HCT116 (cell line): ENCODE results near the gene GPR39. TPM values are rescaled to one million over a fixed set of nuclear protein-coding genes. Genes with fewer than 3 reads are reported as not detected.

Source experiments
- ATAC-seq: fragments of 200-7000 bp; cut with Tn5 transposase; 2 replicates; pipeline ENCODE4 v1.9.1; 2020; ENCODE audit warnings: mild to moderate bottlenecking, moderate library complexity
- BruUV-seq: library from RNA; stranded (reverse); fragments of 400-500 nt; replicated peaks from 2 replicates; lab custom pipeline; 2021; lab: Mats Ljungman, UMichigan
- CTCF ChIA-PET: fragments of 300-600 bp; sonication (Branson Sonifier 250); formaldehyde crosslinking; loops from one replicate; lab custom pipeline; 2021; ENCODE audit warnings: antibody characterized with exemption; lab: Charles Lee
- POLR2A ChIA-PET: fragments of 300-600, 350-600 bp; sonication (Branson Sonifier 250); formaldehyde crosslinking; loops from one replicate; lab custom pipeline; 2021; ENCODE audit warnings: antibody characterized with exemption; lab: Charles Lee
- RAD21 ChIA-PET, 2 experiments: fragments of 300-600 bp; sonication (Branson Sonifier 250); formaldehyde crosslinking; loops; one replicate each; lab custom pipeline; 2023; ENCODE audit warnings: low total read pairs in 2 of 2; ENCODE audit not compliant: uncharacterized antibody in 2 of 2, unreplicated experiment in 2 of 2, low non-redundant PET in 1 of 2; lab: Charles Lee
- DNase-seq: peaks from one replicate; pipeline ENCODE4 v3.0.0-alpha.2; 2010; ENCODE audit warnings: low read depth, low spot score
- H2AFZ ChIP-seq: fragments of 200-600 bp; shearing (Covaris generic), sonication (generic); 2 replicates; pipeline ENCODE4 v1.6.1; 2017; ENCODE audit warnings: low read depth, mixed run types, mixed read lengths, antibody characterized with exemption, low read length; ENCODE audit not compliant: poor library complexity, severe bottlenecking
- H3K27ac ChIP-seq: 2 replicates; pipeline ENCODE4 v1.5.1; 2012; ENCODE audit warnings: low read depth, low read length
- H3K27me3 ChIP-seq: fragments of 200-600 bp; sonication (generic); 2 replicates; pipeline ENCODE4 v1.6.1; 2016; ENCODE audit warnings: mixed run types, low read length, mixed read lengths; ENCODE audit not compliant: insufficient read depth
- H3K36me3 ChIP-seq, 2 experiments: fragments of 200-500 bp in 1 of 2; fragments of 200-600 bp in 1 of 2; sonication (Bioruptor generic) in 1 of 2; sonication (generic) in 1 of 2; 2 replicates each; pipeline versions ENCODE4 v1.5.1 to v1.6.1; 2014 to 2016; ENCODE audit warnings: low read length in 2 of 2, inconsistent platforms in 1 of 2, mixed read lengths in 1 of 2, mixed run types in 1 of 2; ENCODE audit not compliant: insufficient read depth in 2 of 2, control insufficient read depth in 1 of 2
- H3K4me1 ChIP-seq, 2 experiments: fragments of 200-600 bp in 1 of 2; sonication (generic) in 1 of 2; 2 replicates each; pipeline versions ENCODE4 v1.5.1 to v1.6.1; 2012 to 2017; ENCODE audit warnings: low read length in 2 of 2, inconsistent platforms in 1 of 2, mild to moderate bottlenecking in 1 of 2, mixed read lengths in 1 of 2, mixed run types in 1 of 2, moderate library complexity in 1 of 2; ENCODE audit not compliant: insufficient read depth in 2 of 2, control insufficient read depth in 1 of 2
- H3K4me2 ChIP-seq: fragments of 200-600 bp; sonication (generic); 2 replicates; pipeline ENCODE4 v1.6.1; 2017; ENCODE audit warnings: mixed run types, low read length, mixed read lengths
- H3K4me3 ChIP-seq, 2 experiments: fragments of 200-600 bp in 1 of 2; sonication (generic) in 1 of 2; replicated peaks in 1 of 2; 2 replicates each; pipeline ENCODE4 v1.5.1; 2011 to 2016; ENCODE audit warnings: low read length in 2 of 2, control low read depth in 1 of 2, low read depth in 1 of 2, mild to moderate bottlenecking in 1 of 2, mixed read lengths in 1 of 2, mixed run types in 1 of 2
- H3K79me2 ChIP-seq: fragments of 200-600 bp; sonication (generic); 2 replicates; pipeline ENCODE4 v1.6.1; 2017; ENCODE audit warnings: mild to moderate bottlenecking, mixed run types, low read length, moderate library complexity, mixed read lengths; ENCODE audit not compliant: insufficient read depth
- H3K9ac ChIP-seq: fragments of 200-600 bp; sonication (generic); 2 replicates; pipeline ENCODE4 v1.6.1; 2016; ENCODE audit warnings: low read length, mixed read lengths
- H3K9me2 ChIP-seq: fragments of 200-600 bp; sonication (generic), shearing (Covaris generic); 2 replicates; pipeline ENCODE4 v1.6.1; 2017; ENCODE audit warnings: mixed run types, mild to moderate bottlenecking, moderate library complexity; ENCODE audit not compliant: insufficient read depth
- H3K9me3 ChIP-seq, 2 experiments: fragments of 200-500 bp in 1 of 2; fragments of 200-600 bp in 1 of 2; sonication (Bioruptor generic) in 1 of 2; sonication (generic) in 1 of 2; 2 replicates each; pipeline ENCODE4 v1.6.1; 2014 to 2017; ENCODE audit warnings: low read length in 2 of 2, mixed read lengths in 2 of 2, inconsistent platforms in 1 of 2, low read depth in 1 of 2, mild to moderate bottlenecking in 1 of 2, mixed run types in 1 of 2, moderate library complexity in 1 of 2; ENCODE audit not compliant: control insufficient read depth in 1 of 2, insufficient read depth in 1 of 2
- H4K20me1 ChIP-seq: fragments of 200-600 bp; sonication (generic), shearing (Covaris generic); 2 replicates; pipeline ENCODE4 v1.6.1; 2017; ENCODE audit warnings: mixed run types, mild to moderate bottlenecking, moderate library complexity; ENCODE audit not compliant: insufficient read depth
- CBX3 ChIP-seq: IDR thresholded peaks from 2 replicates; pipeline ENCODE4 v1.6.1; 2012; ENCODE audit warnings: low read depth
- CEBPB ChIP-seq: IDR thresholded peaks from 2 replicates; pipeline ENCODE4 v1.6.1; 2012; ENCODE audit warnings: low read depth
- CTCF ChIP-seq, 3 experiments: fragments of 200-600 bp in 1 of 3; sonication (generic) in 1 of 3; IDR thresholded peaks in 2 of 3; conservative IDR thresholded peaks in 1 of 3; 2 replicates each; pipeline ENCODE4 v1.5.1; 2012 to 2017; ENCODE audit warnings: low read depth in 2 of 3, low read length in 2 of 3, antibody characterized with exemption in 1 of 3, borderline replicate concordance in 1 of 3, control low read depth in 1 of 3, mild to moderate bottlenecking in 1 of 3, mixed read lengths in 1 of 3, mixed run types in 1 of 3, moderate library complexity in 1 of 3; ENCODE audit not compliant: insufficient read depth in 1 of 3
- EGR1 ChIP-seq: IDR thresholded peaks from 2 replicates; pipeline ENCODE4 v1.6.1; 2012; ENCODE audit warnings: low read depth
- ELF1 ChIP-seq: IDR thresholded peaks from 2 replicates; pipeline ENCODE4 v1.6.1; 2012; ENCODE audit warnings: low read depth, borderline replicate concordance
- EZH2 ChIP-seq: fragments of 200-600 bp; sonication (generic); IDR thresholded peaks from 2 replicates; pipeline ENCODE4 v1.6.1; 2017; ENCODE audit warnings: antibody characterized with exemption, mixed run types
- FOSL1 ChIP-seq: IDR thresholded peaks from 2 replicates; pipeline ENCODE4 v1.6.1; 2012; ENCODE audit warnings: low read depth
- JUND ChIP-seq: IDR thresholded peaks from 2 replicates; pipeline ENCODE4 v1.6.1; 2012
- MAX ChIP-seq: IDR thresholded peaks from 2 replicates; pipeline ENCODE4 v1.6.1; 2012
- POLR2A ChIP-seq: IDR thresholded peaks from 2 replicates; pipeline ENCODE4 v1.7.0; 2011; ENCODE audit warnings: borderline replicate concordance; ENCODE audit not compliant: insufficient read depth, insufficient read length; ENCODE audit errors: extremely low read depth
- POLR2AphosphoS5 ChIP-seq: IDR thresholded peaks from 2 replicates; pipeline ENCODE4 v1.6.1; 2011; ENCODE audit warnings: mild to moderate bottlenecking, low read depth, low read length, moderate library complexity
- RAD21 ChIP-seq: IDR thresholded peaks from 2 replicates; pipeline ENCODE4 v1.6.1; 2012; ENCODE audit warnings: low read depth, mild to moderate bottlenecking
- SIN3A ChIP-seq: IDR thresholded peaks from 2 replicates; pipeline ENCODE4 v1.6.1; 2012; ENCODE audit warnings: low read depth
- SP1 ChIP-seq: IDR thresholded peaks from 2 replicates; pipeline ENCODE4 v1.6.1; 2012; ENCODE audit warnings: low read depth
- SRF ChIP-seq: IDR thresholded peaks from 2 replicates; pipeline ENCODE4 v1.6.1; 2012; ENCODE audit warnings: low read depth
- TCF7L2 ChIP-seq: IDR thresholded peaks from 2 replicates; pipeline ENCODE4 v1.7.0; 2011; ENCODE audit warnings: borderline replicate concordance, inconsistent platforms; ENCODE audit not compliant: insufficient read depth, insufficient read length; ENCODE audit errors: extremely low read depth
- YY1 ChIP-seq: IDR thresholded peaks from 2 replicates; pipeline ENCODE4 v1.6.1; 2011; ENCODE audit warnings: low read length, low read depth, moderate library complexity, mild to moderate bottlenecking; ENCODE audit not compliant: insufficient replicate concordance; ENCODE audit errors: extremely low read depth
- ZFX ChIP-seq: fragments of 450-650 bp; IDR thresholded peaks from 2 replicates; pipeline ENCODE4 v1.6.1; 2017
- ZNF274 ChIP-seq: fragments of 200-500 bp; sonication (Bioruptor generic); IDR thresholded peaks from 2 replicates; pipeline ENCODE4 v1.6.1; 2014; ENCODE audit warnings: mild to moderate bottlenecking, low read depth, low read length, inconsistent platforms
- intact Hi-C: fragments of 100-400 bp; cut with micrococcal nuclease; formaldehyde crosslinking; loops from 2 replicates; pipeline ENCODE4 v1.10.0; 2022
- total RNA-seq: library from RNA; stranded (reverse); gene quantifications from one replicate; pipeline ENCODE4 v1.2.1, GENCODE V29; 2021; ENCODE audit not compliant: unreplicated experiment
- TF ChIP-seq, protein P1 (sequence below): IDR thresholded peaks from 2 replicates; pipeline ENCODE4 v1.6.1; 2012; ENCODE audit warnings: low read depth
- TF ChIP-seq, protein P2 (sequence below): IDR thresholded peaks from 2 replicates; pipeline ENCODE4 v1.6.1; 2011; ENCODE audit warnings: mild to moderate bottlenecking, low read length, moderate library complexity; ENCODE audit not compliant: insufficient replicate concordance; ENCODE audit errors: extremely low read depth

The GPR39 gene
- total RNA-seq, 1 experiment from 2014 or later, result 5.1 TPM

DNA sequence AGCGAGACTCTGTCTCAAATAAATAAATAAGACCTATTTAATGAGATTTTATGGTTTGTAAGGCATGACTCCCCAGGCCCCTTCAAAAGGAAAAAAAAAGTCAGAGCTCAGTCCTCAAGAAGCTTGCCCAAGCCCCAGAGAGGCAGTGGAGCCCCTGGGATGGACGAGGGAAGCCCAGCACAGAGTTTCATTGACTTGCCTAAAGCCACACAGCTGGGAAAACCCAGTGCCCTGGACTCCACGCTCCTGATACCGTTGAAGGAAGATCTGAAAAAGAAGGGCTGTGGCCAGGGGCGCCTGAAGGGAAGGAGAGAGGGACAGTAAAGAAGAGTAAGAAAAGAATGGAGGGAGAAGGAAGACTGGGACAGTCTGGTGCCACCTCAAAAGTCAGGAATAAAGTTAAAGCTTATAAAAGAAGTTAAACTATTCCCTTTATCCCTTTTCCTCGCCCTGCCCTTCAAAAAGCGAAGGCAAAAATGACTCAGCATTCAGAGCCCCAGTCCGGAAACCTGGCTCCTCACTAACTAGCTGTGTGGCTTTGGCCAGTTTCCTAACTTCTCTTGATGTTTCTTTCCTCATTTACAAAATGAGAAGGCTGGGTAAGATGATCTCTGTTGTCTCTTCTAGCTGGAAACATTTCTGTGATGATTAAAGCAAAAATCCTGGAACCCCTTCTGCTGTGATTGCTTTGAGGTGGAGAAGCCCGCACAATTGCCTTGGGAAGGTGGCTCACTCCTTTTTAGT, 206.7 kb downstream of the GPR39 start:
- no peak overlapping the region for H3K4me3 ChIP-seq
- H3K4me1 ChIP-seq, result peaks cover 0 to 23% of the 10 kb centered on the region in 2 experiments; a peak in 2 of 4 replicates
- ChIA-PET POLR2A (no interaction called here), RAD21 (no interaction called here), CTCF (no interaction called here)
- no peaks in the 10 kb centered on the region for H3K9me2 ChIP-seq
- intact Hi-C loops, result no loop called here
- no peak overlapping the region for H3K4me2 ChIP-seq
- ATAC-seq, result no peak
- 0 out of 2 replicates have a peak overlapping the region, but pooled peaks have one; percentile 13 for H3K27ac ChIP-seq
- no peaks in the 10 kb centered on the region for H3K9me3 ChIP-seq
- H2AFZ ChIP-seq, result no peak overlapping the region
- H3K27me3 ChIP-seq, result no peaks in the 10 kb centered on the region
- H3K9ac ChIP-seq, result no peak overlapping the region
- BruUV-seq, result no TSS peak
- H3K79me2 ChIP-seq, result no peaks in the 10 kb centered on the region
- H4K20me1 ChIP-seq, result no peaks in the 10 kb centered on the region
- no peak for DNase-seq
- H3K36me3 ChIP-seq, result no peaks in the 10 kb centered on the region
- TF ChIP-seq ELF1, result no peak
- TF ChIP-seq, protein P1, sequence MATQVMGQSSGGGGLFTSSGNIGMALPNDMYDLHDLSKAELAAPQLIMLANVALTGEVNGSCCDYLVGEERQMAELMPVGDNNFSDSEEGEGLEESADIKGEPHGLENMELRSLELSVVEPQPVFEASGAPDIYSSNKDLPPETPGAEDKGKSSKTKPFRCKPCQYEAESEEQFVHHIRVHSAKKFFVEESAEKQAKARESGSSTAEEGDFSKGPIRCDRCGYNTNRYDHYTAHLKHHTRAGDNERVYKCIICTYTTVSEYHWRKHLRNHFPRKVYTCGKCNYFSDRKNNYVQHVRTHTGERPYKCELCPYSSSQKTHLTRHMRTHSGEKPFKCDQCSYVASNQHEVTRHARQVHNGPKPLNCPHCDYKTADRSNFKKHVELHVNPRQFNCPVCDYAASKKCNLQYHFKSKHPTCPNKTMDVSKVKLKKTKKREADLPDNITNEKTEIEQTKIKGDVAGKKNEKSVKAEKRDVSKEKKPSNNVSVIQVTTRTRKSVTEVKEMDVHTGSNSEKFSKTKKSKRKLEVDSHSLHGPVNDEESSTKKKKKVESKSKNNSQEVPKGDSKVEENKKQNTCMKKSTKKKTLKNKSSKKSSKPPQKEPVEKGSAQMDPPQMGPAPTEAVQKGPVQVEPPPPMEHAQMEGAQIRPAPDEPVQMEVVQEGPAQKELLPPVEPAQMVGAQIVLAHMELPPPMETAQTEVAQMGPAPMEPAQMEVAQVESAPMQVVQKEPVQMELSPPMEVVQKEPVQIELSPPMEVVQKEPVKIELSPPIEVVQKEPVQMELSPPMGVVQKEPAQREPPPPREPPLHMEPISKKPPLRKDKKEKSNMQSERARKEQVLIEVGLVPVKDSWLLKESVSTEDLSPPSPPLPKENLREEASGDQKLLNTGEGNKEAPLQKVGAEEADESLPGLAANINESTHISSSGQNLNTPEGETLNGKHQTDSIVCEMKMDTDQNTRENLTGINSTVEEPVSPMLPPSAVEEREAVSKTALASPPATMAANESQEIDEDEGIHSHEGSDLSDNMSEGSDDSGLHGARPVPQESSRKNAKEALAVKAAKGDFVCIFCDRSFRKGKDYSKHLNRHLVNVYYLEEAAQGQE, result no peak
- no peak for TF ChIP-seq EGR1
- TF ChIP-seq FOSL1, result peak; percentile 23; the same call in 1 of the 2 replicates
- no peak for TF ChIP-seq POLR2A
- TF ChIP-seq, protein P2, sequence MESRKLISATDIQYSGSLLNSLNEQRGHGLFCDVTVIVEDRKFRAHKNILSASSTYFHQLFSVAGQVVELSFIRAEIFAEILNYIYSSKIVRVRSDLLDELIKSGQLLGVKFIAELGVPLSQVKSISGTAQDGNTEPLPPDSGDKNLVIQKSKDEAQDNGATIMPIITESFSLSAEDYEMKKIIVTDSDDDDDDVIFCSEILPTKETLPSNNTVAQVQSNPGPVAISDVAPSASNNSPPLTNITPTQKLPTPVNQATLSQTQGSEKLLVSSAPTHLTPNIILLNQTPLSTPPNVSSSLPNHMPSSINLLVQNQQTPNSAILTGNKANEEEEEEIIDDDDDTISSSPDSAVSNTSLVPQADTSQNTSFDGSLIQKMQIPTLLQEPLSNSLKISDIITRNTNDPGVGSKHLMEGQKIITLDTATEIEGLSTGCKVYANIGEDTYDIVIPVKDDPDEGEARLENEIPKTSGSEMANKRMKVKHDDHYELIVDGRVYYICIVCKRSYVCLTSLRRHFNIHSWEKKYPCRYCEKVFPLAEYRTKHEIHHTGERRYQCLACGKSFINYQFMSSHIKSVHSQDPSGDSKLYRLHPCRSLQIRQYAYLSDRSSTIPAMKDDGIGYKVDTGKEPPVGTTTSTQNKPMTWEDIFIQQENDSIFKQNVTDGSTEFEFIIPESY, result no peak
- no peak for TF ChIP-seq YY1
- TF ChIP-seq CEBPB, result no peak
- TF ChIP-seq POLR2AphosphoS5, result no peak
- no peak for TF ChIP-seq RAD21
- TF ChIP-seq ZFX, result no peak
- no peak for TF ChIP-seq ZNF274
- TF ChIP-seq SRF, result no peak
- peak; percentile 46; the same call in 1 of the 2 replicates for TF ChIP-seq SP1
- TF ChIP-seq SIN3A, result no peak
- no peak for TF ChIP-seq CBX3
- no peak for TF ChIP-seq TCF7L2
- TF ChIP-seq MAX, result no peak
- TF ChIP-seq JUND, result peak; percentile 20; the same call in 1 of the 2 replicates
- TF ChIP-seq CTCF (IDR thresholded peaks at IDR 0.05 in 2 of 3, conservative IDR thresholded peaks at IDR 0.05 in 1 of 3; ENCODE audit: borderline replicate concordance in 1 of 3, insufficient read depth in 1 of 3, low read depth in 2 of 3, low read length in 2 of 3), result no peak
- TF ChIP-seq EZH2, result no peak
